NCI-H146 (cell line): ENCODE measurements around the gene SREBF2.
"Not testable (repeated sequence)": the region's sequence is repeated elsewhere in the genome, so short reads cannot be mapped to it uniquely, and the experiment has no call there.

Source experiments
- DNase-seq: peaks from one replicate; lab custom pipeline; 2025; lab: John Stamatoyannopoulos, UW

The SREBF2 gene

GRCh38 chr22:41821471-41822316, 11.2 kb upstream of the SREBF2 start:
- no peak for DNase-seq

- peak; percentile 44 for DNase-seq
Measured at GRCh38 chr22:41822317-41823057, 10.4 kb upstream of the SREBF2 start.

GRCh38 chr22:41823797-41824196, 9.1 kb upstream of the SREBF2 start:
- DNase-seq, result peak; percentile 22

- DNase-seq, result no peak
Measured at GRCh38 chr22:41825376-41825775, 7.5 kb upstream of the SREBF2 start.

- no peak for DNase-seq
Measured at GRCh38 chr22:41826021-41826420, 6.9 kb upstream of the SREBF2 start.

GRCh38 chr22:41826430-41827383, 6.2 kb upstream of the SREBF2 start:
- no peak for DNase-seq

- DNase-seq, result no peak
Measured at GRCh38 chr22:41827671-41828070, 5.2 kb upstream of the SREBF2 start.

GRCh38 chr22:41828516-41828915, 4.4 kb upstream of the SREBF2 start:
- peak; percentile 95 for DNase-seq

GRCh38 chr22:41830174-41830573, 2.7 kb upstream of the SREBF2 start:
- no peak for DNase-seq

GRCh38 chr22:41831383-41831782, 1.5 kb upstream of the SREBF2 start:
- no peak for DNase-seq

GRCh38 chr22:41831828-41832552, 915 bp upstream of the SREBF2 start:
- no peak for DNase-seq

- peak; percentile 30 for DNase-seq
Measured at GRCh38 chr22:41833369-41834004, 582 bp downstream of the SREBF2 start.

GRCh38 chr22:41834005-41834944, 1.4 kb downstream of the SREBF2 start:
- DNase-seq, result peak; percentile 11

- DNase-seq, result not testable (repeated sequence)
Measured at GRCh38 chr22:41835462-41835861, 2.6 kb downstream of the SREBF2 start.

GRCh38 chr22:41836551-41836950, 3.6 kb downstream of the SREBF2 start:
- no peak for DNase-seq

- no peak for DNase-seq
Measured at GRCh38 chr22:41838842-41839618, 6.1 kb downstream of the SREBF2 start.

GRCh38 chr22:41840216-41840615, 7.3 kb downstream of the SREBF2 start:
- DNase-seq, result no peak

GRCh38 chr22:41841085-41841712, 8.3 kb downstream of the SREBF2 start:
- no peak for DNase-seq
